Neuronal stem cell (in vitro differentiated cells): ENCODE data around the gene AGAP1.

Source experiments
- DNase-seq: peaks from one replicate; pipeline ENCODE4 v3.0.0-alpha.2; 2013; ENCODE audit warnings: low spot score
- H2AFZ ChIP-seq: one replicate; pipeline ENCODE4 v1.6.1; 2013; ENCODE audit warnings: mild to moderate bottlenecking, low read length, inconsistent platforms
- H2AK5ac ChIP-seq: 2 replicates; pipeline ENCODE4 v1.6.1; 2013; ENCODE audit warnings: low read depth, mild to moderate bottlenecking, inconsistent platforms, low read length, moderate library complexity, mixed read lengths
- H2BK120ac ChIP-seq: 2 replicates; pipeline ENCODE4 v1.6.1; 2013; ENCODE audit warnings: low read depth, mild to moderate bottlenecking, inconsistent platforms, low read length, moderate library complexity, mixed read lengths
- H2BK12ac ChIP-seq: one replicate; pipeline ENCODE4 v1.6.1; 2013; ENCODE audit warnings: low read length, inconsistent platforms
- H2BK15ac ChIP-seq: 2 replicates; pipeline ENCODE4 v1.6.1; 2013; ENCODE audit warnings: mild to moderate bottlenecking, low read length, inconsistent platforms, mixed read lengths
- H2BK5ac ChIP-seq: one replicate; pipeline ENCODE4 v1.6.1; 2013; ENCODE audit warnings: inconsistent platforms, mild to moderate bottlenecking, low read length, moderate library complexity
- H3K14ac ChIP-seq: one replicate; pipeline ENCODE4 v1.6.1; 2013; ENCODE audit warnings: low read length, inconsistent platforms
- H3K18ac ChIP-seq: 2 replicates; pipeline ENCODE4 v1.6.1; 2013; ENCODE audit warnings: low read length, inconsistent platforms
- H3K23ac ChIP-seq: 2 replicates; pipeline ENCODE4 v1.6.1; 2013; ENCODE audit warnings: low read depth, mild to moderate bottlenecking, mixed read lengths, low read length, inconsistent platforms; ENCODE audit not compliant: poor library complexity
- H3K27ac ChIP-seq: replicated peaks from 3 replicates; pipeline ENCODE4 v1.5.1; 2013; ENCODE audit warnings: low read length, inconsistent platforms
- H3K27me3 ChIP-seq, 3 experiments: 2 replicates each; pipeline ENCODE4 v1.6.1; 2013; ENCODE audit warnings: low read length in 3 of 3, mild to moderate bottlenecking in 2 of 3, inconsistent platforms in 1 of 3, low read depth in 1 of 3, mixed read lengths in 1 of 3, moderate library complexity in 1 of 3; ENCODE audit not compliant: control insufficient read depth in 3 of 3, insufficient read depth in 3 of 3
- H3K36me3 ChIP-seq, 2 donors: replicated peaks in 1 of 2; 2 replicates each; pipeline ENCODE4 v1.6.1; 2013; ENCODE audit warnings: low read length in 2 of 2; ENCODE audit not compliant: control insufficient read depth in 2 of 2, insufficient read depth in 2 of 2
- H3K4ac ChIP-seq: 2 replicates; pipeline ENCODE4 v1.6.1; 2013; ENCODE audit warnings: inconsistent platforms, mild to moderate bottlenecking, low read length, moderate library complexity
- H3K4me1 ChIP-seq, 2 donors: 1 replicate in 1 of 2; 2 replicates in 1 of 2; pipeline ENCODE4 v1.6.1; 2013; ENCODE audit warnings: low read length in 2 of 2, low read depth in 1 of 2; ENCODE audit not compliant: control insufficient read depth in 2 of 2, insufficient read depth in 1 of 2
- H3K4me2 ChIP-seq: one replicate; pipeline ENCODE4 v1.6.1; 2013; ENCODE audit warnings: mild to moderate bottlenecking, low read length, inconsistent platforms; ENCODE audit not compliant: insufficient read depth, poor library complexity, severe bottlenecking
- H3K4me3 ChIP-seq, 2 donors: 2 replicates each; pipeline ENCODE4 v1.5.1; 2013; ENCODE audit warnings: low read length in 2 of 2, mild to moderate bottlenecking in 2 of 2, inconsistent platforms in 1 of 2, moderate library complexity in 1 of 2
- H3K79me1 ChIP-seq: one replicate; pipeline ENCODE4 v1.6.1; 2013; ENCODE audit warnings: low read depth, mild to moderate bottlenecking, inconsistent platforms, low read length, moderate library complexity
- H3K9ac ChIP-seq: one replicate; pipeline ENCODE4 v1.6.1; 2013; ENCODE audit warnings: mild to moderate bottlenecking, low read depth, low read length, inconsistent platforms; ENCODE audit not compliant: poor library complexity
- H3K9me3 ChIP-seq, 2 donors: replicated peaks in 1 of 2; 2 replicates each; pipeline versions ENCODE3 to v1.6.1; 2013; ENCODE audit warnings: low read length in 2 of 2, mild to moderate bottlenecking in 2 of 2, inconsistent platforms in 1 of 2, low read depth in 1 of 2, mixed read lengths in 1 of 2, moderate library complexity in 1 of 2; ENCODE audit not compliant: control insufficient read depth in 2 of 2, insufficient read depth in 1 of 2
- H4K8ac ChIP-seq: one replicate; pipeline ENCODE4 v1.6.1; 2013; ENCODE audit warnings: low read depth, mild to moderate bottlenecking, inconsistent platforms, low read length, moderate library complexity
- H4K91ac ChIP-seq: one replicate; pipeline ENCODE4 v1.6.1; 2013; ENCODE audit warnings: low read length, low read depth, mild to moderate bottlenecking, inconsistent platforms; ENCODE audit not compliant: poor library complexity
- WGBS, 2 donors: extraction: QIAGEN DNeasy Blood & Tissue Kit; methylation state at CpG; one replicate each; pipeline ENCODE4 v1.1.7; 2013; ENCODE audit warnings: missing lambda C conversion rate in 2 of 2, mixed read lengths in 1 of 2; ENCODE audit not compliant: insufficient read length in 2 of 2, insufficient replicate concordance in 1 of 2; ENCODE audit errors: extremely low coverage in 2 of 2; 5-methylcytosine and 5-hydroxymethylcytosine counted together

The AGAP1 gene

GRCh38 chr2:235839974-235840373, 346.1 kb downstream of the AGAP1 start:
- no peak overlapping the region for H4K8ac ChIP-seq
- H2BK5ac ChIP-seq, result no peak overlapping the region
- H3K27me3 ChIP-seq, result no peaks in the 10 kb centered on the region
- no peak overlapping the region for H2BK15ac ChIP-seq
- no peak overlapping the region for H2BK120ac ChIP-seq
- no peak overlapping the region for H3K23ac ChIP-seq
- no peak overlapping the region for H2AK5ac ChIP-seq
- no peaks in the 10 kb centered on the region for H3K9me3 ChIP-seq
- peaks cover 0 to 5% of the 10 kb centered on the region in 2 donors for H3K36me3 ChIP-seq
- H3K9ac ChIP-seq, result no peak overlapping the region
- no peaks in the 10 kb centered on the region for H3K79me1 ChIP-seq
- H4K91ac ChIP-seq, result no peak overlapping the region
- WGBS, 2 donors, result no CpG with 5 or more reads among the region's 4 CpGs
- no peak overlapping the region for H3K18ac ChIP-seq
- DNase-seq, result no peak
- H3K4ac ChIP-seq, result no peak overlapping the region
- no peak overlapping the region for H3K27ac ChIP-seq
- no peak overlapping the region for H3K4me3 ChIP-seq
- H3K14ac ChIP-seq, result no peak overlapping the region
- no peak overlapping the region for H2AFZ ChIP-seq
- H3K4me1 ChIP-seq, result peaks cover 8 to 16% of the 10 kb centered on the region in 2 donors
- H2BK12ac ChIP-seq, result no peak overlapping the region
- H3K4me2 ChIP-seq, result no peak overlapping the region

DNA sequence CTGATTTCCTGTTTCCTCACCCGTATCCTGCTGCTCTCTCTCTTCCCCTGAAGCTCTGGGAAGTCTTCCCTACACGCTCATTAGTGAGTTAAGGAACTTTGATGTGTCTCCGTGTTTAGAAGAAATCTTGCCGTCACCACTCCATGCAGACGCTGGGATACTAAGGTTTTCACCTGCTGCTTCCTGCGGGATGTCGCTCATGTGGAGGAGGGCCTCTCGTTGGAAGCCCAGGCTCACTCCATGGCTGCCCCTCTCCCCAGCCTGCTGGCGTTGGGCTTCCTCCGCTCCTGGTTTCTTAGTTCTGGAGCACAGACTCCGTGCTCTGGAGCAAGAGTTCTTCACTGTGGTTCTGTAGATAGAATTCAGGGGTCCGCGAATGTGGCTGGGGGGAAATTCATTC, 348.0 kb downstream of the AGAP1 start:
- Histone ChIP-seq H3K4me3 (no peak overlapping the region), H3K9ac (no peak overlapping the region), H3K27me3 (no peaks in the 10 kb centered on the region), H2BK12ac (no peak overlapping the region), H4K8ac (no peak overlapping the region), H3K9me3 (no peaks in the 10 kb centered on the region), H3K27ac (no peak overlapping the region), H3K23ac (no peak overlapping the region), H4K91ac (no peak overlapping the region), H2AFZ (no peak overlapping the region), H3K4me1 (peaks cover 8 to 13% of the 10 kb centered on the region in 2 donors), H2AK5ac (no peak overlapping the region), H3K14ac (no peak overlapping the region), H2BK120ac (no peak overlapping the region), H2BK15ac (no peak overlapping the region), H3K36me3 (peaks cover 0 to 5% of the 10 kb centered on the region in 2 donors), H3K4me2 (no peak overlapping the region), H3K79me1 (no peaks in the 10 kb centered on the region), H2BK5ac (no peak overlapping the region), H3K4ac (no peak overlapping the region), H3K18ac (no peak overlapping the region)
- WGBS, 2 donors, result no CpG with 5 or more reads among the region's 13 CpGs
- DNase-seq, result no peak

GRCh38 chr2:235842941-235843340, 349.1 kb downstream of the AGAP1 start:
- no peaks in the 10 kb centered on the region for H3K27me3 ChIP-seq
- peak overlapping the region; percentile 21 for H3K23ac ChIP-seq
- H3K36me3 ChIP-seq, result peaks cover 0 to 5% of the 10 kb centered on the region in 2 donors
- H3K14ac ChIP-seq, result peak overlapping the region; percentile 76
- H4K8ac ChIP-seq, result no peak overlapping the region
- whole genome bisulfite sequencing, 2 donors, result no CpG with 5 or more reads among the region's 13 CpGs
- H3K4me2 ChIP-seq, result no peak overlapping the region
- H3K4ac ChIP-seq, result no peak overlapping the region
- no peak for DNase-seq
- H3K18ac ChIP-seq, result peak overlapping the region; percentile 27
- no peak overlapping the region for H2AFZ ChIP-seq
- H3K9ac ChIP-seq, result no peak overlapping the region
- H3K79me1 ChIP-seq, result no peaks in the 10 kb centered on the region
- H2BK5ac ChIP-seq, result no peak overlapping the region
- H4K91ac ChIP-seq, result no peak overlapping the region
- H3K27ac ChIP-seq, result no peak overlapping the region
- no peaks in the 10 kb centered on the region for H3K9me3 ChIP-seq
- H3K4me3 ChIP-seq, result no peak overlapping the region
- H2BK15ac ChIP-seq, result no peak overlapping the region
- no peak overlapping the region for H2BK12ac ChIP-seq
- peaks cover 8 to 13% of the 10 kb centered on the region in 2 donors for H3K4me1 ChIP-seq
- peak overlapping the region; percentile 96 for H2BK120ac ChIP-seq
- no peak overlapping the region for H2AK5ac ChIP-seq

GRCh38 chr2:235843591-235844395, 349.9 kb downstream of the AGAP1 start:
- no peaks in the 10 kb centered on the region for H3K9me3 ChIP-seq
- no peak overlapping the region for H2AFZ ChIP-seq
- peak; percentile 30 for DNase-seq
- no peak overlapping the region for H2BK5ac ChIP-seq
- no peak overlapping the region for H2BK15ac ChIP-seq
- H3K4ac ChIP-seq, result no peak overlapping the region
- H3K18ac ChIP-seq, result no peak overlapping the region
- no CpG with 5 or more reads among the region's 12 CpGs for WGBS, 2 donors
- H2AK5ac ChIP-seq, result no peak overlapping the region
- H3K4me3 ChIP-seq, result no peak overlapping the region
- H3K4me2 ChIP-seq, result no peak overlapping the region
- H2BK12ac ChIP-seq, result no peak overlapping the region
- no peaks in the 10 kb centered on the region for H3K27me3 ChIP-seq
- H3K23ac ChIP-seq, result peak overlapping the region; percentile 21
- no peak overlapping the region for H3K14ac ChIP-seq
- no peak overlapping the region for H3K27ac ChIP-seq
- H4K91ac ChIP-seq, result no peak overlapping the region
- H3K9ac ChIP-seq, result peak overlapping the region; percentile 50
- H2BK120ac ChIP-seq, result peak overlapping the region; percentile 96
- no peaks in the 10 kb centered on the region for H3K79me1 ChIP-seq
- no peak overlapping the region for H4K8ac ChIP-seq
- H3K4me1 ChIP-seq, result peaks cover 8 to 13% of the 10 kb centered on the region in 2 donors
- peaks cover 0 to 5% of the 10 kb centered on the region in 2 donors for H3K36me3 ChIP-seq
